ENCODE data around the gene PRKAR1A.

GRCh38 chr17:68579194-68579927 is 67.1 kb downstream of the PRKAR1A start:
- no peak for TF ChIP-seq BHLHE40 (IDR thresholded peaks at IDR 0.05; ENCODE audit: borderline replicate concordance)
- TF ChIP-seq SP1 (IDR thresholded peaks at IDR 0.05) = no peak
- TF ChIP-seq, protein P1, sequence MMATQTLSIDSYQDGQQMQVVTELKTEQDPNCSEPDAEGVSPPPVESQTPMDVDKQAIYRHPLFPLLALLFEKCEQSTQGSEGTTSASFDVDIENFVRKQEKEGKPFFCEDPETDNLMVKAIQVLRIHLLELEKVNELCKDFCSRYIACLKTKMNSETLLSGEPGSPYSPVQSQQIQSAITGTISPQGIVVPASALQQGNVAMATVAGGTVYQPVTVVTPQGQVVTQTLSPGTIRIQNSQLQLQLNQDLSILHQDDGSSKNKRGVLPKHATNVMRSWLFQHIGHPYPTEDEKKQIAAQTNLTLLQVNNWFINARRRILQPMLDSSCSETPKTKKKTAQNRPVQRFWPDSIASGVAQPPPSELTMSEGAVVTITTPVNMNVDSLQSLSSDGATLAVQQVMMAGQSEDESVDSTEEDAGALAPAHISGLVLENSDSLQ (IDR thresholded peaks at IDR 0.05) = no peak
- TF ChIP-seq ELF4 (IDR thresholded peaks at IDR 0.05) = no peak
